Measurements from ENCODE around the gene SYNDIG1. TPM values are rescaled to one million over a fixed set of nuclear protein-coding genes. Genes with fewer than 3 reads are reported as not detected.

The SYNDIG1 gene
- total RNA-seq, 1 experiment from 2014 or later: not detected

DNA sequence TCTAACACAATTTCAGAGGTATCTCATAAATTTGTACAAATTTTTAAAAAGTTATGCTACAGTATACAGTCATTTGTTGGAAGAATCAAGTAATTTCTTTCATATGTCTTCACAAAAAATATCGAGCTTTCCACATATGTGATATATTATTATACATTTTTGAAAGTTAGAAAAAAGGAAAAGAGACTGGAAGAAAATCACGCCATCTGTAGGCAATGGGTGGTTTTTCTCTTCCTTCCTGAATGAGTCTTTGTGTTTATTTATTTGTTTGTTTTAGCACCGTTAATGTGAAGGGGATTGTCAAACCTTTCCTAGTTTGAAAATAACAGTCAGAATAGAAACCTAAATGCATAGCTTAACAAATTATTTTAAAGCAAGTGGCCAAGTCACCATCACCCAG is 130.6 kb downstream of the SYNDIG1 start:
- ChIA-PET CTCF (no interaction called here), POLR2A (no interaction called here)
- DNase-seq (ENCODE audit: low read depth, low spot score): no peak
- intact Hi-C loops (cut with micrococcal nuclease; ENCODE audit: unreplicated experiment): no loop called here
- Histone ChIP-seq H3K27ac (ENCODE audit: low read length) (no peak overlapping the region), H3K9me3 (ENCODE audit: control insufficient read depth, insufficient read depth, low read depth, low read length) (no peaks in the 10 kb centered on the region), H3K4me3 (ENCODE audit: low read depth in 2 of 2, low read length in 2 of 2) (no peak overlapping the region), H3K27me3 (ENCODE audit: control insufficient read depth, insufficient read depth, low read length) (no peaks in the 10 kb centered on the region), H3K36me3 (ENCODE audit: control insufficient read depth, insufficient read depth, low read length) (no peaks in the 10 kb centered on the region), H3K4me1 (ENCODE audit: control insufficient read depth, insufficient read depth, low read length) (no peaks in the 10 kb centered on the region)
- no peak for ATAC-seq
- TF ChIP-seq CTCF (IDR thresholded peaks at IDR 0.05) (no peak; the same call in 1 of the 2 replicates), POLR2AphosphoS5 (IDR thresholded peaks at IDR 0.05; ENCODE audit: low read depth, low read length) (no peak), SIN3A (IDR thresholded peaks at IDR 0.05; ENCODE audit: borderline replicate concordance, insufficient read depth, low read depth, low read length) (no peak), TCF7L2 (IDR thresholded peaks at IDR 0.05; ENCODE audit: low read depth, low read length) (no peak)
- TF ChIP-seq, protein P1, sequence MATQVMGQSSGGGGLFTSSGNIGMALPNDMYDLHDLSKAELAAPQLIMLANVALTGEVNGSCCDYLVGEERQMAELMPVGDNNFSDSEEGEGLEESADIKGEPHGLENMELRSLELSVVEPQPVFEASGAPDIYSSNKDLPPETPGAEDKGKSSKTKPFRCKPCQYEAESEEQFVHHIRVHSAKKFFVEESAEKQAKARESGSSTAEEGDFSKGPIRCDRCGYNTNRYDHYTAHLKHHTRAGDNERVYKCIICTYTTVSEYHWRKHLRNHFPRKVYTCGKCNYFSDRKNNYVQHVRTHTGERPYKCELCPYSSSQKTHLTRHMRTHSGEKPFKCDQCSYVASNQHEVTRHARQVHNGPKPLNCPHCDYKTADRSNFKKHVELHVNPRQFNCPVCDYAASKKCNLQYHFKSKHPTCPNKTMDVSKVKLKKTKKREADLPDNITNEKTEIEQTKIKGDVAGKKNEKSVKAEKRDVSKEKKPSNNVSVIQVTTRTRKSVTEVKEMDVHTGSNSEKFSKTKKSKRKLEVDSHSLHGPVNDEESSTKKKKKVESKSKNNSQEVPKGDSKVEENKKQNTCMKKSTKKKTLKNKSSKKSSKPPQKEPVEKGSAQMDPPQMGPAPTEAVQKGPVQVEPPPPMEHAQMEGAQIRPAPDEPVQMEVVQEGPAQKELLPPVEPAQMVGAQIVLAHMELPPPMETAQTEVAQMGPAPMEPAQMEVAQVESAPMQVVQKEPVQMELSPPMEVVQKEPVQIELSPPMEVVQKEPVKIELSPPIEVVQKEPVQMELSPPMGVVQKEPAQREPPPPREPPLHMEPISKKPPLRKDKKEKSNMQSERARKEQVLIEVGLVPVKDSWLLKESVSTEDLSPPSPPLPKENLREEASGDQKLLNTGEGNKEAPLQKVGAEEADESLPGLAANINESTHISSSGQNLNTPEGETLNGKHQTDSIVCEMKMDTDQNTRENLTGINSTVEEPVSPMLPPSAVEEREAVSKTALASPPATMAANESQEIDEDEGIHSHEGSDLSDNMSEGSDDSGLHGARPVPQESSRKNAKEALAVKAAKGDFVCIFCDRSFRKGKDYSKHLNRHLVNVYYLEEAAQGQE (IDR thresholded peaks at IDR 0.05; ENCODE audit: insufficient read depth in 1 of 2, low read depth in 2 of 2, low read length in 1 of 2): no peak
- in situ Hi-C loops (cut with HindIII; ENCODE audit: low pct_unique_long_range_greater_than_20kb, low sequenced_read_pairs): no loop called here
- no TSS peak for BruUV-seq (replicated peaks)

GRCh38 chr20:24603454-24603853 is 134.0 kb downstream of the SYNDIG1 start:
- intact Hi-C loops (cut with micrococcal nuclease; ENCODE audit: unreplicated experiment) (no loop called here), in situ Hi-C loops (cut with HindIII; ENCODE audit: low pct_unique_long_range_greater_than_20kb, low sequenced_read_pairs) (no loop called here)
- TF ChIP-seq TCF7L2 (IDR thresholded peaks at IDR 0.05; ENCODE audit: low read depth, low read length) (no peak), CTCF (IDR thresholded peaks at IDR 0.05) (no peak), SIN3A (IDR thresholded peaks at IDR 0.05; ENCODE audit: borderline replicate concordance, insufficient read depth, low read depth, low read length) (no peak), POLR2AphosphoS5 (IDR thresholded peaks at IDR 0.05; ENCODE audit: low read depth, low read length) (no peak)
- TF ChIP-seq, protein P1 (IDR thresholded peaks at IDR 0.05; ENCODE audit: insufficient read depth in 1 of 2, low read depth in 2 of 2, low read length in 1 of 2): no peak
- H3K9me3 ChIP-seq (ENCODE audit: control insufficient read depth, insufficient read depth, low read depth, low read length): no peaks in the 10 kb centered on the region
- DNase-seq (ENCODE audit: low read depth, low spot score) (no peak), ATAC-seq (no peak)
- ChIA-PET CTCF (no interaction called here), POLR2A (no interaction called here)
- no peaks in the 10 kb centered on the region for H3K27me3 ChIP-seq (ENCODE audit: control insufficient read depth, insufficient read depth, low read length)
- no peak overlapping the region for H3K4me3 ChIP-seq (ENCODE audit: low read depth in 2 of 2, low read length in 2 of 2)
- H3K36me3 ChIP-seq (ENCODE audit: control insufficient read depth, insufficient read depth, low read length): no peaks in the 10 kb centered on the region
- H3K4me1 ChIP-seq (ENCODE audit: control insufficient read depth, insufficient read depth, low read length): no peaks in the 10 kb centered on the region
- H3K27ac ChIP-seq (ENCODE audit: low read length): no peak overlapping the region
- no TSS peak for BruUV-seq (replicated peaks)

All from Panc1 (cell line).